Measurements from ENCODE around the gene STK36.

DNA sequence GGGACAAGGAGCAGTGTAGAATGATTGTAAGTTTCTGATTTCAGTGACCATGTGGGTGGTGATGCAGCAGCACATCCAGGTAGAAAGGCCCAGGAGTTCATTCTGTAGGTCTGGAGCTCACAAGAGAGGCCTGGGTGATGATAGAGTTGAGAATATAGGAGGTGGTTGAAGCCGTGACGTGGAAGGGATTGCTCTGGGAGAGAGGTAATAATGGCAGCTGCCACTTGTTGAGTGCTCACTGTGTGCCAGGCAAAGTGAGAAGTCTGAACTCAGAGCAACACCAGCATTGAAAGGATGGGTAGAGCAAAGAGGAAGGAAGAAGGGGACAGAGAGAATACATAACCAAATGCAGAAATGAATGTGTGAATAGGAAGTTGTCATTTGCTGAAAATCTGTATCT is 42.0 kb downstream of the STK36 start:
- TF ChIP-seq, protein P1, sequence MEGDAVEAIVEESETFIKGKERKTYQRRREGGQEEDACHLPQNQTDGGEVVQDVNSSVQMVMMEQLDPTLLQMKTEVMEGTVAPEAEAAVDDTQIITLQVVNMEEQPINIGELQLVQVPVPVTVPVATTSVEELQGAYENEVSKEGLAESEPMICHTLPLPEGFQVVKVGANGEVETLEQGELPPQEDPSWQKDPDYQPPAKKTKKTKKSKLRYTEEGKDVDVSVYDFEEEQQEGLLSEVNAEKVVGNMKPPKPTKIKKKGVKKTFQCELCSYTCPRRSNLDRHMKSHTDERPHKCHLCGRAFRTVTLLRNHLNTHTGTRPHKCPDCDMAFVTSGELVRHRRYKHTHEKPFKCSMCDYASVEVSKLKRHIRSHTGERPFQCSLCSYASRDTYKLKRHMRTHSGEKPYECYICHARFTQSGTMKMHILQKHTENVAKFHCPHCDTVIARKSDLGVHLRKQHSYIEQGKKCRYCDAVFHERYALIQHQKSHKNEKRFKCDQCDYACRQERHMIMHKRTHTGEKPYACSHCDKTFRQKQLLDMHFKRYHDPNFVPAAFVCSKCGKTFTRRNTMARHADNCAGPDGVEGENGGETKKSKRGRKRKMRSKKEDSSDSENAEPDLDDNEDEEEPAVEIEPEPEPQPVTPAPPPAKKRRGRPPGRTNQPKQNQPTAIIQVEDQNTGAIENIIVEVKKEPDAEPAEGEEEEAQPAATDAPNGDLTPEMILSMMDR (IDR thresholded peaks at IDR 0.05), result no peak
- no peak for TF ChIP-seq POLR2A (IDR thresholded peaks at IDR 0.05)
